ENCODE data around the gene CRISP3.
"Not testable (repeated sequence)": the region's sequence is repeated elsewhere in the genome, so short reads cannot be mapped to it uniquely, and the experiment has no call there.

The CRISP3 gene

GRCh38 chr6:49732781-49733180 lies 11.4 kb downstream of the CRISP3 start:
- H3K4me1 ChIP-seq (ENCODE audit: insufficient read depth, low read length) = no peaks in the 10 kb centered on the region
- no peaks in the 10 kb centered on the region for H3K9me3 ChIP-seq (ENCODE audit: control insufficient read depth, insufficient read depth, low read length)
- H3K36me3 ChIP-seq (ENCODE audit: insufficient read depth, low read length) = no peaks in the 10 kb centered on the region
- H3K9ac ChIP-seq (ENCODE audit: low read depth, low read length) = no peak overlapping the region

DNA sequence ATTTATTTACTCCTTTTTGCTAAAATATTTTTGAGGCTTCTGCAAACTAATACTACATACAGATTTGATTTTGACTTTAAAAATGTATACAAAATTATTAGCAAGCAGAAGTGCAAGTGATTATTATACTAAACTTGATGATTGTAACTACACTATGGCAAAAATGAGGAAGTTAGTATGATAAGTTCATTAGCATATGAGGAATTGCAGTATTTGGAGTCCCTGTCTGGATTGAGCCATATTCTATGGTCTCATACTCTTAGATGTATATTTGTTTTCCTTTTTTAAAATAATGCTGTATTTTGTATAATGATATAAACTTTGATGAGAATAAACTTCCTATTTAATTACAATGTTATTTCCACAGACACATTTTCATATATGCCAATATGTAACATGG lies 13.9 kb downstream of the CRISP3 start:
- no peaks in the 10 kb centered on the region for H3K9me3 ChIP-seq (ENCODE audit: control insufficient read depth, insufficient read depth, low read length)
- H3K4me1 ChIP-seq (ENCODE audit: insufficient read depth, low read length) = no peaks in the 10 kb centered on the region
- H3K36me3 ChIP-seq (ENCODE audit: insufficient read depth, low read length) = no peaks in the 10 kb centered on the region
- H3K9ac ChIP-seq (ENCODE audit: low read depth, low read length) = no peak overlapping the region

DNA sequence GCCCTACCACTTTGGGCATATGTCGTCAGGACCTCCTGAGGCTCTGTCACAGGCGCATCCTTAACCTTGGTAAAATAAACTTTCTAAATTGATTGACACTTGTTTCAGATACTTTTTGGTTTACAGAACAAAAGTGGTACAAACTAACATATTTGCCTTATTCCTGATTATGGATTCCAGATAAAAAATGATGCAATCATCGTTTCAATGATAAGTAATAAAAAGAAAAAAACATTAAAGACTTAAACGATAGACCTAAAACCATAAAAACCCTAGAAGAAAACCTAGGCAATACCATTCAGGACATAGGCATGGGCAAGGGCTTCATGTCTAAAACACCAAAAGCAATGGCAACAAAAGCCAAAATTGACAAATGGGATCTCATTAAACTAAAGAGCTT lies 20.3 kb downstream of the CRISP3 start:
- not testable (repeated sequence) for H3K4me1 ChIP-seq (ENCODE audit: insufficient read depth, low read length); H3K9me3 ChIP-seq (ENCODE audit: control insufficient read depth, insufficient read depth, low read length); H3K9ac ChIP-seq (ENCODE audit: low read depth, low read length); H3K36me3 ChIP-seq (ENCODE audit: insufficient read depth, low read length)

DNA sequence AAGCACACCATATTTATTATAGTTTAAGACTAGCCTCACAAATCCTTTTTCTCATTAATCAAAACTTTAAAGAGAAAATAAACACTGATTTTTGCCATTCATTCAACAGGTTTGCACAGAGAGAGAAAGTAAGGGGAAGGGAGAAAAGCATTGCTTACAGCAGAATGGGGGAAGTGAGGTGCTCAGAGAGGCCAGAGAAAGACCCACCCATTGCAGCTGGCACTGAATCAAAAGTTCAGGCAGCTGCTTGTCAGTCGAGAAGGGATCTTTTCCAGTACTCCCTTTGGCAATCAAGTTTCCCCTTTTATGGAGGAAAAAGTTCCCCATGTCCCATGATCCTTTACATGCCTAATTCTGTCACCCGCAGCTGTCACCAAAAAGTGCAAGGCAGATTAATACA lies 22.9 kb downstream of the CRISP3 start:
- Histone ChIP-seq H3K9ac (ENCODE audit: low read depth, low read length) (no peak overlapping the region), H3K9me3 (ENCODE audit: control insufficient read depth, insufficient read depth, low read length) (peaks cover 9% of the 10 kb centered on the region; the same call in 1 of the 2 replicates), H3K4me1 (ENCODE audit: insufficient read depth, low read length) (no peaks in the 10 kb centered on the region), H3K36me3 (ENCODE audit: insufficient read depth, low read length) (no peaks in the 10 kb centered on the region)

DNA sequence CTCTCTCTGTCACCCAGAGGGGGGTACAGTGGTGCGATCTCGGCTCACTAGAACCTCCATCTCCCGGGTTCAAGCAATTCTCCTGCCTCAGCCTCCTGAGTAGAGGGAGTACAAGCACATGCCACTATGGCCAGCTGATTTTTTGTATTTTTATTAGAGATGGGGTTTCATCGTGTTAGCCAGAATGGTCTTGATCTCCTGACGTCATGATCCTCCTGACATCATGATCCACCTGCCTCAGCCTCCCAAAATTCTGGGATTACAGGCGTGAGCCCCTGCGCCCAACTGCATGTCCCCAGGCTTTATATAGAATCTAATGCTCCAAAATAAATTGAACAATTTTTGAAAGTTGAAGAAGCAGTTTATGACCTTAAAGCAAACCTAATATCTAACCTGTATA lies 23.8 kb downstream of the CRISP3 start:
- H3K4me1 ChIP-seq (ENCODE audit: insufficient read depth, low read length) = no peaks in the 10 kb centered on the region
- no peak overlapping the region for H3K9ac ChIP-seq (ENCODE audit: low read depth, low read length)
- no peaks in the 10 kb centered on the region for H3K36me3 ChIP-seq (ENCODE audit: insufficient read depth, low read length)
- peaks cover 9% of the 10 kb centered on the region; the same call in 1 of the 2 replicates for H3K9me3 ChIP-seq (ENCODE audit: control insufficient read depth, insufficient read depth, low read length)

DNA sequence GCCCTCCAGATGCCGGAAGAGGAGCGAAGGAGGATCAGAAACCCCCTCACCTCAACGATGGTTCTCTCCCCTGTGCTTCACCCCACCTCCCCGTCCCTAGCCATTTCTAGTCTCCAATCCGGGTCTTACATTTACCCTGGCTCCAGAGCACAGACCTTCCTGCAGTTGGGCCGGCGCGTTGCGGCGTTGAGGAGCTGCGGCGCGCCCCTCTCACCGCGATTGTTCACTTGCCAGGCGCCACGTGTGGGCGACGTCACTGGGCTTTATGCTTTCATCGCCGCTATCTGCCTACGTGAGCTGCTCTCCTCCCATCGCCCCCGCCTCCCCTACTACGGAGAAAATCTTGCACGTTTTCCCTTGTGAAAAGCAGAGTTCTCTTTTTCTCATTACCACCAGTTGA lies 30.8 kb downstream of the CRISP3 start, which contains the start of gene CRISP2:
CRISP2 (minus strand) TSS at position 198 of the 400 bp plus-strand sequence. CDS start 4,347 bp downstream, outside the sequence.
- Histone ChIP-seq H3K4me1 (ENCODE audit: insufficient read depth, low read length) (no peaks in the 10 kb centered on the region), H3K36me3 (ENCODE audit: insufficient read depth, low read length) (no peaks in the 10 kb centered on the region), H3K9me3 (ENCODE audit: control insufficient read depth, insufficient read depth, low read length) (0 out of 2 replicates have a peak, but pooled peaks cover 1% of the 10 kb centered on the region), H3K9ac (ENCODE audit: low read depth, low read length) (no peak within 1 kb of the TSS)

DNA sequence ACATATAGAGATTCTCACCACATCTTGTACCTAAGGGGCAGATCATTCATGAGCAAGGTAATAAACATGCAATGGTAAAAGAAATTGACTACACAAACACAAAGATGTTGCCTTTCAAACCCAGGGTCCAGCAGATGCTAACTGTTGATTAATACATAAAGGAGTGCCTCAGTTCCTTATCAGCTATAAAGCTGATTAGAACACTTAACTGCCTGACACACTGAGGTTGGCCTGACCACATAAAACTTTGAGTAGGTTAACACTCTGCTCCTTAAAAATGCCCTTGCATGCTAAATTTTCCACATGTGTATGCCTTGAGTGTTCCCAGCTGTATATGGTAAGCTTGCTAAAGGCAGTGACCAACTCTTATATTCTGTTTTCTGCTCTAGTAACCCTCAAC lies 45.7 kb downstream of the CRISP3 start:
- H3K4me1 ChIP-seq (ENCODE audit: insufficient read depth, low read length) = no peaks in the 10 kb centered on the region
- no peaks in the 10 kb centered on the region for H3K36me3 ChIP-seq (ENCODE audit: insufficient read depth, low read length)
- no peak overlapping the region for H3K9ac ChIP-seq (ENCODE audit: low read depth, low read length)
- H3K9me3 ChIP-seq (ENCODE audit: control insufficient read depth, insufficient read depth, low read length) = no peaks in the 10 kb centered on the region

DNA sequence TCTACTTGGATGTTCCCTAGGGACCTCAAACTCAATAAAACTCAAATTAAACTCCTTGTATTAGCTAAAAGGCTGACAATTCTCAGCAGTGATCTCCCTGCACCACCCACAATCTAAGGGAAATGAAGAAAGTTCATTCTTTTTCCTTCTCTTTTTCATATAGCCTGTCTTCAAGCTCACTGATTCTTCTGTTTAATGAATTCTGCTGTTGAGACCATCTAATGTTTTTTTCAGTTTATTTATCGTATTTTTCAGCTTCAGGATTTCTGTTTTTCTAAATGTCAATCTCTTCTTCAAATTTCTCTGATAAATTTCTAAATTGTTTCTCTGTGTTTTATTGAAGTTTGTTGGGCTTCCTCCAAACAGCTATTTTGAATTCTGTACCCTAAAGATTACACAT lies 50.7 kb downstream of the CRISP3 start:
- Histone ChIP-seq H3K9ac (ENCODE audit: low read depth, low read length) (no peak overlapping the region), H3K9me3 (ENCODE audit: control insufficient read depth, insufficient read depth, low read length) (no peaks in the 10 kb centered on the region), H3K36me3 (ENCODE audit: insufficient read depth, low read length) (no peaks in the 10 kb centered on the region), H3K4me1 (ENCODE audit: insufficient read depth, low read length) (no peaks in the 10 kb centered on the region)

DNA sequence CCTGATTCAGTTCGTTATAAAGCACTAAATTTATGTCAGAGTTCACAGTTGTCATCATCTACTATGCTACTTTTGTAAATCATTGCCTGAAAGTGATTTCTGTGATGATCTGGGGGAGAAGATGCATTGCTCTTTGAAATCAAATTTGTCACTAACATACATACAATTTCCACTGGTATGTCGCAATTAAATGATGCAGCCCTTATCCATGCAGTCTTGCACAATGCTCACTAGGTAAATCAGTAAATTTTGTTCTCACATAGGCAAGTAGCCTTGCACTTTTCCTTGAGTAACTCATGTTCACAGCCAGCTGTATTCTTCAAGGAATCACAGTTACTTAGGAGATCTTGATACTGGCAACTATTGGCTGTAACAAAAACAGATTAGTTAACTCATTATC lies 51.7 kb downstream of the CRISP3 start:
- Histone ChIP-seq H3K4me1 (ENCODE audit: insufficient read depth, low read length) (no peaks in the 10 kb centered on the region), H3K36me3 (ENCODE audit: insufficient read depth, low read length) (no peaks in the 10 kb centered on the region), H3K9ac (ENCODE audit: low read depth, low read length) (no peak overlapping the region), H3K9me3 (ENCODE audit: control insufficient read depth, insufficient read depth, low read length) (no peaks in the 10 kb centered on the region)

All from ES-I3 (cell line).